ENCODE measurements around the gene GRM8. TPM values are rescaled to one million over a fixed set of nuclear protein-coding genes. Genes with fewer than 3 reads are reported as not detected.
"Not testable (repeated sequence)": the region's sequence is repeated elsewhere in the genome, so short reads cannot be mapped to it uniquely, and the experiment has no call there.

The GRM8 gene
- total and polyA plus RNA-seq, 7 donors: 0.08 TPM; not detected in 6

DNA sequence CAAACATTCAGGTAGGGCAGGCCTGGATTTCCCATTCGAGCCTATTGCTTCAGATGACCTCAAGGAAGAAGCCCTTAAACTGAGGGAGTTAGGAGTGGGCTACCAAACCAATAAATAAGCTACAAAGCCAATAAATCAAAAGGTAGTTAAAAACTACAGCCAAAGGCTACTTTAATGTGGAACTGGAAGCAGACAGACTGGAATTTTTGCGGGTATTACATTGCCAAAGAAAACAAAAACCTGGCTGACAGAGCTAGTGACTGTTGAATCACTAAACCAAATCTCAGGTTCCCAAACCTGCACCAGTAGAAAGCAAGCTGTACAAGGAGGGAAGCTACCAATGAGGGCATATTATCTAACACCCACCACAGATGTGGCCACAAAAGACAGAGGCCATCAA lies 315.6 kb downstream of the GRM8 start:
- TF ChIP-seq, protein P1, sequence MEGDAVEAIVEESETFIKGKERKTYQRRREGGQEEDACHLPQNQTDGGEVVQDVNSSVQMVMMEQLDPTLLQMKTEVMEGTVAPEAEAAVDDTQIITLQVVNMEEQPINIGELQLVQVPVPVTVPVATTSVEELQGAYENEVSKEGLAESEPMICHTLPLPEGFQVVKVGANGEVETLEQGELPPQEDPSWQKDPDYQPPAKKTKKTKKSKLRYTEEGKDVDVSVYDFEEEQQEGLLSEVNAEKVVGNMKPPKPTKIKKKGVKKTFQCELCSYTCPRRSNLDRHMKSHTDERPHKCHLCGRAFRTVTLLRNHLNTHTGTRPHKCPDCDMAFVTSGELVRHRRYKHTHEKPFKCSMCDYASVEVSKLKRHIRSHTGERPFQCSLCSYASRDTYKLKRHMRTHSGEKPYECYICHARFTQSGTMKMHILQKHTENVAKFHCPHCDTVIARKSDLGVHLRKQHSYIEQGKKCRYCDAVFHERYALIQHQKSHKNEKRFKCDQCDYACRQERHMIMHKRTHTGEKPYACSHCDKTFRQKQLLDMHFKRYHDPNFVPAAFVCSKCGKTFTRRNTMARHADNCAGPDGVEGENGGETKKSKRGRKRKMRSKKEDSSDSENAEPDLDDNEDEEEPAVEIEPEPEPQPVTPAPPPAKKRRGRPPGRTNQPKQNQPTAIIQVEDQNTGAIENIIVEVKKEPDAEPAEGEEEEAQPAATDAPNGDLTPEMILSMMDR (IDR thresholded peaks at IDR 0.05): no peak
- DNase-seq (no peak), ATAC-seq (no peak)
- no peaks in the 10 kb centered on the region for H3K4me1 ChIP-seq
- H3K27me3 ChIP-seq (ENCODE audit: insufficient read depth in 3 of 3, low read length in 2 of 3): no peaks in the 10 kb centered on the region
- H3K4me3 ChIP-seq: no peak overlapping the region
- H3K36me3 ChIP-seq (ENCODE audit: insufficient read depth in 1 of 2, low read depth in 1 of 2): no peaks in the 10 kb centered on the region
- no peaks in the 10 kb centered on the region for H3K9me3 ChIP-seq
- H3K27ac ChIP-seq: no peak overlapping the region
- intact Hi-C loops (cut with DNase I): no loop called here
- WGBS, 3 donors: 16 to 22% (median 19%) methylated on average over 2 of the region's 2 CpGs

DNA sequence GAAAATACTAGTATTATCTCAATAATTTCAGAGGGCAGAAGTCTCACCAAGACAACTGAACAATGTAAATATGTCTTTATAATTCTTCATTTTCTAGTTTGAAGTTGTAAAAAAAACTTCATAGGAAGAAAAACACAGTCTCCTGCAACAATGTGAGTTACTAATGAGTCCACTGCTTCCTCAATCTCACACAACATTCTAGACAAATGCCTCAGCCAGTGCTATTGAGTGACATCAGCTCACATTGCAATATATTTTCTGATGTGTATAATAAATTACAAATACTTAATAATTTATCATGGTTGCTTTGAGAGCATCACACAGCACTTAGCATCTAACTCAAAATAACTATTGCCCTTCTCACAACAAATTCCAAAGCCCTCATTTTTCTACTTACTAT lies 321.2 kb downstream of the GRM8 start:
- Histone ChIP-seq H3K36me3 (ENCODE audit: insufficient read depth in 1 of 2, low read depth in 1 of 2) (no peaks in the 10 kb centered on the region), H3K4me1 (no peaks in the 10 kb centered on the region), H3K27ac (no peak overlapping the region), H3K27me3 (ENCODE audit: insufficient read depth in 3 of 3, low read length in 2 of 3) (no peaks in the 10 kb centered on the region), H3K4me3 (no peak overlapping the region), H3K9me3 (no peaks in the 10 kb centered on the region)
- no peak for DNase-seq
- TF ChIP-seq, protein P1 (IDR thresholded peaks at IDR 0.05): no peak
- ATAC-seq: no peak
- intact Hi-C loops (cut with DNase I): no loop called here

DNA sequence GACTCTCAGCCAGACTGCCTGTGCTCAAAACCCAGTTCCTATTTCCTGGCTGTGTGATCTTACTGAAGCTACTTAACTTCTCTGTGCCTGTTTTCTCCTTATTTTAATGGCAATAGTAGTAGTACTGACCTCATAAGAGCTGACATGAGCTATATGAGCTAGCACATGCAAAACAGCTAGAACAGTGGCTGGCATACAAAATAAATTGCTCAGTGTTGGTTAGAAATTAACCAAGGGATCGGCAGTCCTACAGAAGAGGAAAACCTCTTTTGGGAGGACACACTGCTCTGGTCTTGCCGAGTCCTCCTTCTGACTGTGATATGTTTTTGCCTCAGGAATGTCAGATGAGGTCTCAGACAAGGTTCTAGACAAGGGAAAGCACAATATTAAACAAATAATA lies 322.6 kb downstream of the GRM8 start:
- Histone ChIP-seq H3K9me3 (no peaks in the 10 kb centered on the region), H3K4me1 (no peaks in the 10 kb centered on the region), H3K4me3 (no peak overlapping the region), H3K27ac (no peak overlapping the region), H3K36me3 (ENCODE audit: insufficient read depth in 1 of 2, low read depth in 1 of 2) (no peaks in the 10 kb centered on the region), H3K27me3 (ENCODE audit: insufficient read depth in 3 of 3, low read length in 2 of 3) (no peaks in the 10 kb centered on the region)
- WGBS, 3 donors: 68 to 79% (median 74%) methylated on average over 2 of the region's 2 CpGs
- TF ChIP-seq, protein P1 (IDR thresholded peaks at IDR 0.05): no peak
- intact Hi-C loops (cut with DNase I): no loop called here
- no peak for DNase-seq
- no peak for ATAC-seq

DNA sequence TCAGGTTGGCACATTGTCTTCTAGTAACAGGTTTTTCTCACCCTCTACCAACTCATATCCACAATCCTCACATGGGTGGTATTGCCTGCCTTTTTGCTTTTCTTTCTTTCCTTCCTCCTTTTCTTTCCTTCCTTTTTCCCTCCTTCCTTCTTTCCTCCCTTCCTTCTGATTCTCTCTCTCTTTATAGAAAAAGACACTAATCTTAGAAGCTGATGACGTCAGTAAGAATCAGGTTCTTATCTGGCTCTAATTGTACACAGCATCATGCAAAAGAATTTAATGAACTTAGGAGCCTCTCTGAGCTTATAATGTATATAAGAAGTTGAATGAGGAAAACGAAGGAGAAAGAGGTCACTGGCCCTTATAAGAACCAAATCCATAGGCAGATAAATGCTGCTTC lies 328.3 kb downstream of the GRM8 start:
- no peaks in the 10 kb centered on the region for H3K4me1 ChIP-seq
- no peak overlapping the region for H3K27ac ChIP-seq
- H3K36me3 ChIP-seq (ENCODE audit: insufficient read depth in 1 of 2, low read depth in 1 of 2): no peaks in the 10 kb centered on the region
- ATAC-seq (no peak), DNase-seq (no peak)
- H3K27me3 ChIP-seq (ENCODE audit: insufficient read depth in 3 of 3, low read length in 2 of 3): no peaks in the 10 kb centered on the region
- intact Hi-C loops (cut with DNase I): no loop called here
- H3K4me3 ChIP-seq: no peak overlapping the region
- WGBS, 3 donors: 46 to 58% (median 53%) methylated on average over 2 of the region's 2 CpGs
- TF ChIP-seq, protein P1 (IDR thresholded peaks at IDR 0.05): no peak
- no peaks in the 10 kb centered on the region for H3K9me3 ChIP-seq

DNA sequence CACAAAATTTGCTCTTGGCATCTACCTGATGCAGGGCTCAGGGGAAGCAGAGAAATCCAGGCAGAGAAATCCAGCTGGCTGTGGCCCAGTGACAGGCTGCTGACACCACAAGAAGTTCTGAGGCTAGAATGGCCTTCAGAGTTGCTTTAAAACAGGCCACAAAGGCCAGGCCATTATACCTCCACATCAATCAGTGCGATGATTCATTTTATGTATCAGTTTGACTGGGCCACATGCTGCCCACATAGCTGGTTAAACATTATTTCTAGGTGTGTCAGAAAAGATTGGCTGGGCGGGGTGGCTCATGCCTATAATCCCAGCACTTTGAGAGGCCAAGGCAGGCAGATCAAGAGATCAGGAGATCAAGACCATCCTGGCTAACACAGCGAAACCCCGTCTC lies 341.1 kb downstream of the GRM8 start:
- H3K36me3 ChIP-seq (ENCODE audit: insufficient read depth in 1 of 2, low read depth in 1 of 2); H3K27ac ChIP-seq; H3K27me3 ChIP-seq (ENCODE audit: insufficient read depth in 3 of 3, low read length in 2 of 3); ATAC-seq; intact Hi-C loops (cut with DNase I); DNase-seq; H3K9me3 ChIP-seq; H3K4me1 ChIP-seq; H3K4me3 ChIP-seq: not testable (repeated sequence)
- WGBS, 3 donors: 84 to 90% (median 87%) methylated on average over 4 of the region's 4 CpGs

DNA sequence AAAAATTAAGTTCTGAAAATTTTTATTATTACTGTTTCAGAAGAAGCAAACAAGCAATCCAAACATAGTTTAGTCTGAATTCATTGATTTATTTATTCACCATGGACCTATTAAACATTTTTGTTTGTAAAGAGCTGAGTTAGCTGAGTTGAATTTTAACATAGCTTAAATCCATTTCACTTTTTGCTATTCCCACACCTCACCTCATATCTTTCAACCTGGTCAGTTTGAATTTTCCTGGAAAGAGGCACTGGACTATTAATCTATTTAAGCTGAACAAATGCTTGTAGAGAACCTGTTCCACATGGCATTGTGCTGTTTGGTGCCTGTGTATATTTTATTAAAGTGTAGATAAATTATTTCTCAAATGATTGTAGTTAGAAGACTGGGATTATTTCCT lies 344.2 kb downstream of the GRM8 start:
- H3K9me3 ChIP-seq; H3K27me3 ChIP-seq (ENCODE audit: insufficient read depth in 3 of 3, low read length in 2 of 3); H3K4me1 ChIP-seq; intact Hi-C loops (cut with DNase I); H3K27ac ChIP-seq; H3K36me3 ChIP-seq (ENCODE audit: insufficient read depth in 1 of 2, low read depth in 1 of 2); DNase-seq; H3K4me3 ChIP-seq; ATAC-seq: not testable (repeated sequence)

DNA sequence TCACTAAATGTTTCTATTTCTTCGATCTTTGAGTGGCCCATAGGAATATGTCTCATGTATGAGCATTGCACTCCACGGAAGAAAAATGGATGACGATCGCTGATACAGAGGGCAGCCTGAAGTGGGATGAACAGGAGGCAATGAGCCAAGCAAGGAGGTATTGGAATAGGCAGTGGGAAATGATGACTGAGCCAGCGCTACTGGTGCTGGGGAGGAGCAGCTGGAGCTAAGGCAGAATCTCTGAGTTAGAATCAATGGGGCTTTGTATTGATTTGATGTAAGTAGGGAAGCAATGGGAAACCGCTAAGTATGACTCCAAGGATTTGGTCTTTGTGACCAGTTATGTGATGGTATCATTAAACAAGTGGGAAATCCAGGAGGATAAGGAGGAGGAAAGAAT lies 345.1 kb downstream of the GRM8 start:
- 83 to 86% (median 85%) methylated on average over 6 of the region's 6 CpGs for WGBS, 3 donors
- ATAC-seq; H3K36me3 ChIP-seq (ENCODE audit: insufficient read depth in 1 of 2, low read depth in 1 of 2); H3K4me1 ChIP-seq; DNase-seq; H3K9me3 ChIP-seq; H3K27me3 ChIP-seq (ENCODE audit: insufficient read depth in 3 of 3, low read length in 2 of 3); H3K4me3 ChIP-seq; intact Hi-C loops (cut with DNase I); H3K27ac ChIP-seq: not testable (repeated sequence)

DNA sequence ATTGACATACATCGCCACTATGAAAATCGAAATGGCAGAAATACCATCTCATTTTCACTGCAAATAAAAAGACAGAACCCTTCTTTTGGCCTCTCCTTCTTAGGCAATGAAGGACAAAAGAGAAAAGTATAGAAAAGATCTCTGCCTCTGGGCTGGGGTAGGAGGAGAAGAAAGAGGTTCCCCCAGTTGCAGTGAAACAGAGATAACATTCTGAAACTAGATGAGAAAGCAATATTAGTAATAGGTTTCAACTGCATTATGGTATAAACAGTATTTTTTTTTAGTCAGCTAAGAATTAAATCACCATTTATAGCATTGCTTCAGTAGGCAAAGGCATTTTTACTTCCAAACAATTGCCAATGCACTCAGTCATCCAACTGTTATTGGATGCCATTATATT lies 347.5 kb downstream of the GRM8 start:
- intact Hi-C loops (cut with DNase I); ATAC-seq: not testable (repeated sequence)
- 76 to 82% (median 81%) methylated on average over 2 of the region's 2 CpGs for WGBS, 3 donors

More for the DNA sequence above, 347.5 kb downstream of the GRM8 start:
- not testable (repeated sequence) for H3K4me3 ChIP-seq; H3K36me3 ChIP-seq (ENCODE audit: insufficient read depth in 1 of 2, low read depth in 1 of 2); H3K27ac ChIP-seq; H3K9me3 ChIP-seq; H3K27me3 ChIP-seq (ENCODE audit: insufficient read depth in 3 of 3, low read length in 2 of 3); DNase-seq; H3K4me1 ChIP-seq
